ENCODE results near the gene CTSH. TPM values are rescaled to one million over a fixed set of nuclear protein-coding genes. Genes with fewer than 3 reads are reported as not detected.

Gene CTSH
- total and polyA plus RNA-seq, 2 experiments from 2014 or later = 19.7 to 19.9 TPM

GRCh38 chr15:78943692-78944091 lies 1.2 kb downstream of the CTSH start:
- peaks cover 22% of the 10 kb centered on the region for H3K27me3 Mint-ChIP-seq (ENCODE audit: insufficient read depth, low read depth, poor library complexity)
- peaks cover 5% of the 10 kb centered on the region; the same call in 2 of the 3 replicates for H3K4me1 Mint-ChIP-seq
- Histone ChIP-seq H3K4me3 (0 out of 2 replicates have a peak overlapping the region, but pooled peaks have one; percentile 76), H3K4me2 (peak overlapping the region; percentile 88), H3F3A (replicated peaks; ENCODE audit: low read depth) (no peaks in the 10 kb centered on the region), H3K36me3 (ENCODE audit: insufficient read depth) (no peaks in the 10 kb centered on the region), H4K20me1 (replicated peaks; ENCODE audit: insufficient read depth) (no peaks in the 10 kb centered on the region), H3K4me1 (ENCODE audit: insufficient read depth) (no peaks in the 10 kb centered on the region), H3K79me2 (replicated peaks; ENCODE audit: insufficient read depth) (no peaks in the 10 kb centered on the region), H3K27ac (ENCODE audit: low read depth) (no peak overlapping the region), H3K27me3 (ENCODE audit: insufficient read depth) (peaks cover 23% of the 10 kb centered on the region), H2AFZ (0 out of 2 replicates have a peak overlapping the region, but pooled peaks have one; percentile 96), H3K9me2 (ENCODE audit: insufficient read depth) (no peaks in the 10 kb centered on the region)
- TF ChIP-seq EZH2phosphoT487 (IDR thresholded peaks at IDR 0.05; ENCODE audit: unreplicated experiment) = no peak
- TF ChIP-seq NANOG (IDR thresholded peaks at IDR 0.05; ENCODE audit: borderline replicate concordance) = no peak
- no peak for TF ChIP-seq STAT1 (IDR thresholded peaks at IDR 0.05; ENCODE audit: unreplicated experiment)
- DNase-seq (ENCODE audit: low spot score) (peak; percentile 23), ATAC-seq (no peak)
- no peak overlapping the region for H3K27ac Mint-ChIP-seq
- H3K4me3 Mint-ChIP-seq = peak overlapping the region; percentile 78
- H3K36me3 Mint-ChIP-seq (ENCODE audit: low read depth) = no peaks in the 10 kb centered on the region; the same call in 2 of the 3 replicates
- no peaks in the 10 kb centered on the region; the same call in 2 of the 3 replicates for H3K9me3 Mint-ChIP-seq

GRCh38 chr15:78942741-78943140 lies 2.1 kb downstream of the CTSH start:
- Histone ChIP-seq H3K79me2 (replicated peaks; ENCODE audit: insufficient read depth) (no peaks in the 10 kb centered on the region), H3K4me2 (no peak overlapping the region), H3K9me2 (ENCODE audit: insufficient read depth) (no peaks in the 10 kb centered on the region), H3K4me1 (ENCODE audit: insufficient read depth) (no peaks in the 10 kb centered on the region), H4K20me1 (replicated peaks; ENCODE audit: insufficient read depth) (no peaks in the 10 kb centered on the region), H3K36me3 (ENCODE audit: insufficient read depth) (no peaks in the 10 kb centered on the region), H3K27ac (ENCODE audit: low read depth) (no peak overlapping the region), H3F3A (replicated peaks; ENCODE audit: low read depth) (no peaks in the 10 kb centered on the region), H3K27me3 (ENCODE audit: insufficient read depth) (peaks cover 23% of the 10 kb centered on the region), H2AFZ (no peak overlapping the region), H3K4me3 (no peak overlapping the region)
- Mint-ChIP-seq H3K36me3 (ENCODE audit: low read depth) (no peaks in the 10 kb centered on the region; the same call in 2 of the 3 replicates), H3K27ac (no peak overlapping the region), H3K4me3 (no peak overlapping the region), H3K4me1 (peaks cover 5% of the 10 kb centered on the region; the same call in 2 of the 3 replicates), H3K27me3 (ENCODE audit: insufficient read depth, low read depth, poor library complexity) (peaks cover 22% of the 10 kb centered on the region), H3K9me3 (no peaks in the 10 kb centered on the region; the same call in 2 of the 3 replicates)
- no peak for ATAC-seq
- no peak for DNase-seq (ENCODE audit: low spot score)
- TF ChIP-seq EZH2 (IDR thresholded peaks at IDR 0.05; ENCODE audit: low read depth, unreplicated experiment) = no peak
- no peak for TF ChIP-seq POLR2AphosphoS5 (IDR thresholded peaks at IDR 0.05; ENCODE audit: low read depth)
- no peak for TF ChIP-seq REST (IDR thresholded peaks at IDR 0.05; ENCODE audit: unreplicated experiment)
- TF ChIP-seq ZNF462 (CRISPR knock-in tag; IDR thresholded peaks at IDR 0.05) = no peak
- TF ChIP-seq ZNF331 (CRISPR knock-in tag; IDR thresholded peaks at IDR 0.05; ENCODE audit: low read depth) = no peak
- no peak for TF ChIP-seq JUNB (IDR thresholded peaks at IDR 0.05; ENCODE audit: unreplicated experiment)
- no peak for TF ChIP-seq EZH2phosphoT487 (IDR thresholded peaks at IDR 0.05; ENCODE audit: unreplicated experiment)
- no peak for TF ChIP-seq NANOG (IDR thresholded peaks at IDR 0.05; ENCODE audit: borderline replicate concordance)
- no peak for TF ChIP-seq CTCF (conservative IDR thresholded peaks at IDR 0.05; ENCODE audit: low read depth in 2 of 2)
- TF ChIP-seq STAT1 (IDR thresholded peaks at IDR 0.05; ENCODE audit: unreplicated experiment) = no peak
